IPS DF 6.9 (cell line): ENCODE measurements around the gene SHB.

Experiments used
- DNase-seq: peaks from one replicate; pipeline ENCODE4 v3.0.0-alpha.2; 2013; ENCODE audit warnings: low read depth, low spot score
- H3K27ac ChIP-seq: one replicate; pipeline ENCODE4 v1.5.1; 2013; ENCODE audit warnings: low read length, control low read depth
- H3K27me3 ChIP-seq: 2 replicates; pipeline ENCODE4 v1.6.1; 2013; ENCODE audit warnings: mild to moderate bottlenecking, low read length; ENCODE audit not compliant: control insufficient read depth, insufficient read depth
- H3K36me3 ChIP-seq: 2 replicates; pipeline ENCODE4 v1.6.1; 2013; ENCODE audit warnings: low read length; ENCODE audit not compliant: control insufficient read depth, insufficient read depth
- H3K4me1 ChIP-seq: 2 replicates; pipeline ENCODE4 v1.6.1; 2013; ENCODE audit warnings: low read length; ENCODE audit not compliant: control insufficient read depth, insufficient read depth
- H3K4me3 ChIP-seq: 2 replicates; pipeline ENCODE4 v1.5.1; 2013; ENCODE audit warnings: mild to moderate bottlenecking, low read length
- H3K9me3 ChIP-seq: 2 replicates; pipeline ENCODE4 v1.6.1; 2013; ENCODE audit warnings: low read length, inconsistent platforms; ENCODE audit not compliant: control insufficient read depth, insufficient read depth
- WGBS: extraction: QIAGEN DNeasy Blood & Tissue Kit; methylation state at CpG from one replicate; pipeline ENCODE4 v1.1.7; 2013; ENCODE audit warnings: mixed read lengths, missing lambda C conversion rate; ENCODE audit not compliant: insufficient read length, insufficient coverage; 5-methylcytosine and 5-hydroxymethylcytosine counted together

The SHB gene

GRCh38 chr9:38031594-38031993 lies 37.4 kb downstream of the SHB start:
- Histone ChIP-seq H3K27ac (no peak overlapping the region), H3K4me1 (peaks cover 4% of the 10 kb centered on the region), H3K9me3 (no peaks in the 10 kb centered on the region), H3K36me3 (no peaks in the 10 kb centered on the region), H3K27me3 (no peaks in the 10 kb centered on the region), H3K4me3 (no peak overlapping the region)
- DNase-seq, result no peak
- WGBS, result no CpG with 5 or more reads among the region's 4 CpGs

GRCh38 chr9:38030658-38031057 lies 38.4 kb downstream of the SHB start:
- Histone ChIP-seq H3K36me3 (no peaks in the 10 kb centered on the region), H3K9me3 (no peaks in the 10 kb centered on the region), H3K4me1 (peaks cover 5% of the 10 kb centered on the region), H3K27ac (no peak overlapping the region), H3K27me3 (no peaks in the 10 kb centered on the region), H3K4me3 (no peak overlapping the region)
- DNase-seq, result no peak
- no CpG with 5 or more reads among the region's 3 CpGs for WGBS

GRCh38 chr9:38029915-38030638 lies 39.0 kb downstream of the SHB start:
- no peaks in the 10 kb centered on the region for H3K9me3 ChIP-seq
- peaks cover 9% of the 10 kb centered on the region for H3K4me1 ChIP-seq
- H3K27me3 ChIP-seq, result no peaks in the 10 kb centered on the region
- H3K36me3 ChIP-seq, result no peaks in the 10 kb centered on the region
- DNase-seq, result no peak
- H3K27ac ChIP-seq, result no peak overlapping the region
- no CpG with 5 or more reads among the region's 9 CpGs for WGBS
- H3K4me3 ChIP-seq, result no peak overlapping the region

GRCh38 chr9:38027714-38028113 lies 41.3 kb downstream of the SHB start:
- Histone ChIP-seq H3K36me3 (no peaks in the 10 kb centered on the region), H3K27ac (no peak overlapping the region), H3K4me1 (peaks cover 20% of the 10 kb centered on the region), H3K27me3 (no peaks in the 10 kb centered on the region), H3K9me3 (no peaks in the 10 kb centered on the region), H3K4me3 (no peak overlapping the region)
- no CpG with 5 or more reads among the region's 6 CpGs for WGBS
- no peak for DNase-seq

- DNase-seq, result no peak
- peaks cover 20% of the 10 kb centered on the region for H3K4me1 ChIP-seq
- H3K36me3 ChIP-seq, result no peaks in the 10 kb centered on the region
- WGBS, result no CpG with 5 or more reads among the region's 6 CpGs
- H3K27ac ChIP-seq, result no peak overlapping the region
- no peaks in the 10 kb centered on the region for H3K27me3 ChIP-seq
- H3K4me3 ChIP-seq, result no peak overlapping the region
- H3K9me3 ChIP-seq, result no peaks in the 10 kb centered on the region
Measured at GRCh38 chr9:38026840-38027527, 42.0 kb downstream of the SHB start.

- Histone ChIP-seq H3K4me3 (no peak overlapping the region), H3K27ac (no peak overlapping the region), H3K9me3 (no peaks in the 10 kb centered on the region), H3K36me3 (no peaks in the 10 kb centered on the region), H3K27me3 (no peaks in the 10 kb centered on the region), H3K4me1 (peaks cover 20% of the 10 kb centered on the region)
- WGBS, result no CpG with 5 or more reads among the region's 18 CpGs
- no peak for DNase-seq
Measured at GRCh38 chr9:38026021-38026809, 42.8 kb downstream of the SHB start.

- no peak overlapping the region for H3K4me3 ChIP-seq
- H3K36me3 ChIP-seq, result no peaks in the 10 kb centered on the region
- no peaks in the 10 kb centered on the region for H3K27me3 ChIP-seq
- no peak overlapping the region for H3K27ac ChIP-seq
- H3K9me3 ChIP-seq, result no peaks in the 10 kb centered on the region
- WGBS, result no CpG with 5 or more reads among the region's 8 CpGs
- H3K4me1 ChIP-seq, result peaks cover 20% of the 10 kb centered on the region
- DNase-seq, result no peak
Measured at GRCh38 chr9:38025166-38025565, 43.9 kb downstream of the SHB start.

- Histone ChIP-seq H3K27me3 (no peaks in the 10 kb centered on the region), H3K4me3 (no peak overlapping the region), H3K27ac (no peak overlapping the region), H3K36me3 (no peaks in the 10 kb centered on the region), H3K4me1 (peaks cover 20% of the 10 kb centered on the region), H3K9me3 (no peaks in the 10 kb centered on the region)
- no peak for DNase-seq
- no CpG with 5 or more reads among the region's 7 CpGs for WGBS
Measured at GRCh38 chr9:38024036-38024681, 44.9 kb downstream of the SHB start.

- H3K27ac ChIP-seq, result no peak overlapping the region
- no peak overlapping the region for H3K4me3 ChIP-seq
- no peaks in the 10 kb centered on the region for H3K9me3 ChIP-seq
- H3K27me3 ChIP-seq, result no peaks in the 10 kb centered on the region
- DNase-seq, result no peak
- H3K4me1 ChIP-seq, result peaks cover 20% of the 10 kb centered on the region
- no CpG with 5 or more reads among the region's 5 CpGs for WGBS
- H3K36me3 ChIP-seq, result no peaks in the 10 kb centered on the region
Measured at GRCh38 chr9:38023661-38024035, 45.4 kb downstream of the SHB start.

- no CpG with 5 or more reads among the region's 8 CpGs for WGBS
- no peak overlapping the region for H3K27ac ChIP-seq
- no peaks in the 10 kb centered on the region for H3K9me3 ChIP-seq
- H3K4me3 ChIP-seq, result no peak overlapping the region
- no peak for DNase-seq
- no peaks in the 10 kb centered on the region for H3K36me3 ChIP-seq
- H3K4me1 ChIP-seq, result peaks cover 21% of the 10 kb centered on the region
- H3K27me3 ChIP-seq, result no peaks in the 10 kb centered on the region
Measured at GRCh38 chr9:38022995-38023394, 46.0 kb downstream of the SHB start.
